Endometrial microvascular endothelial cells (primary cell): ENCODE data around the gene SLCO4A1. TPM values are rescaled to one million over a fixed set of nuclear protein-coding genes. Genes with fewer than 3 reads are reported as not detected.

ENCODE experiments used
- in situ Hi-C: cut with HindIII; loops from 2 replicates; pipeline ENCODE4 v1.10.0; 2017; ENCODE audit warnings: low sequenced_read_pairs, low pct_unique_long_range_greater_than_20kb; ENCODE audit errors: inconsistent ontology term
- total RNA-seq: library from RNA; depleted of rRNA; stranded (reverse); fragments of >200 nt; gene quantifications from one replicate; pipeline ENCODE4 v1.2.3, GENCODE V29; 2015; ENCODE audit errors: inconsistent ontology term

SLCO4A1 gene
- total RNA-seq, 1 donor from 2014 or later, result 5.9 TPM

- in situ Hi-C loops, result no loop called here
These were observed 62.1 kb downstream of the SLCO4A1 start for GRCh38 chr20:62704341-62704948.

GRCh38 chr20:62705627-62706026 is 63.3 kb downstream of the SLCO4A1 start:
- in situ Hi-C loops, result no loop called here

DNA sequence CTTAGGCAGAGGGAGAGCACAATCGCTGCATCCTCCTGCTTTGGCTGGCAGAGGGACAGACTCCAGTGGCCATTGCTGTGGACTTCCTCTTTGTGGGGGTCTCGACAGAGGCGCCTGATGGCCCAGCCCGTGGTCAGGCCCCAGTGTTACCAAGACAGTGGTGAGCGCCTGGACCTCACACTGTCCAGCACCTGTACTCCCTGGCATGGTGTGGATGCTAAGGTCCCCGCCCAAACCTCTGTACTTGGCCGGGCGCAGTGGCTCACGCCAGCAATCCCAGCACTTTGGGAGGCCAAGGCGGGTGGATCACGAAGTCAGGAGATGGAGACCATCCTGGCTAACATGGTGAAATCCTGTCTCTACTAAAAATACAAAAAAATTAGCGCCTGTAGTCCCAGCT is 64.0 kb downstream of the SLCO4A1 start:
- in situ Hi-C loops, result no loop called here

- in situ Hi-C loops, result no loop called here
These were observed 64.6 kb downstream of the SLCO4A1 start for GRCh38 chr20:62706857-62707256.

DNA sequence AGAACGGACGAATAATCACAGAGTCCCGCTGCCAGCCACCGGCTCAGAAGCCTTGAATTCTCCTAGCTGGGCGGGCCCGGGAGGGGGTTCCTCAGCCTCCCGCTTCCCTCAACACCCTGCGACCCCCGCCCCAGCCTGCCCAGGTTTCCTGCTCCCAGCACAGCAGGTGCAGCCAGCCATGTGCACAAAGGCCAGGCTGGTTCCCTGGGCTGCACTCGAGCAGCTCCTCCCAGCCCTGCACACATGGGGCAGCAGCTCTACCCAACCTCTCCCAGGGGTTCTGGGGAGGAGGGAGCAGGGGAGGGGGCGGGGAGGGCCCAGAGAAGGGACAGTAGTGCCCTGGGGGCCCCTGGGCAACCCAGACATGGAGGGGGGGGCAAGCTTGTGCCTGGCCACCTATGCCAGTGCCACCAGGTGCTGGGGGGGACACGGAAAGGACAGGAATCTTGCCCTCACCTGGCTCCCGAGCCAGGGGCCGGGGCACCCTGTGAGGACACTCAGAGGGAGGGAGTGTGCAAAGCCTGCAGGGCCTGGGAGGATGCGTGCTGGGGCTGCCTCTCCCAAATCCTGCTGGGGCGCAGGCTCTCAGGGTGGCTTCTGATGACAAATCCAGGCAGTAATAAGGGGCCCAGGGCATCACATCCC is 65.1 kb downstream of the SLCO4A1 start:
- in situ Hi-C loops, result no loop called here

DNA sequence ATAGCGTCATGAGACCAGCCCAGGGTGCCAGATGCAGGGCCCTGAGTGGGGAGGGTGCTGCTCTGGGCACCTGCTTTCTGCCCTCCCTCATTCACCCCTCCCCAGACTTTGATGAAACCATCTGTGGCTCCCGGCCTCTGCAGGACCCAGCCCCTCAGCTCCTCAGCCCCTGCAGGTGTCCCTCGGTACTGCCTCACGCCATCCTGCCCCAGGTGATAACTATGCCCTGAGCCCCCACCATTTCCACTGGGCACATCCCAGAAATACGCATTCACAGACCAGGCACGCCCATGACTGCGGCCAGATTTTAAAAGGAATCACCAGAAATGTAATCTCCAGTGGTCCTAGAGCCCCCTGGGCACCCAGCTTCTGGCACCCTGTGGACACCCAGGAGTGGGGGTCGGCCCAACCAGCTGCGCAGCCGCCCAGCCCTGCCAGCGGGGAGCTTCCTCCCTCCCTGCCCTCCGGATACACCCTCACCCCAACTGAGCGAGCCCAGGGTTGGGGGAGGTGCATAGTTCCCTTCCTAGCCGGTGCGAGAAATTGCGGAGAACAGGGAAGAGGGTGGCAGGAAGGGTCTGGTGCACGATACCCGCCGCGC is 65.7 kb downstream of the SLCO4A1 start:
- in situ Hi-C loops, result no loop called here

GRCh38 chr20:62708591-62709536 is 66.6 kb downstream of the SLCO4A1 start, which contains the start of gene NTSR1:
Gene NTSR1, plus strand, starts transcription at chr20:62708836. Its CDS starts 372 bp downstream, at chr20:62709208.
- in situ Hi-C loops, result no loop called here

DNA sequence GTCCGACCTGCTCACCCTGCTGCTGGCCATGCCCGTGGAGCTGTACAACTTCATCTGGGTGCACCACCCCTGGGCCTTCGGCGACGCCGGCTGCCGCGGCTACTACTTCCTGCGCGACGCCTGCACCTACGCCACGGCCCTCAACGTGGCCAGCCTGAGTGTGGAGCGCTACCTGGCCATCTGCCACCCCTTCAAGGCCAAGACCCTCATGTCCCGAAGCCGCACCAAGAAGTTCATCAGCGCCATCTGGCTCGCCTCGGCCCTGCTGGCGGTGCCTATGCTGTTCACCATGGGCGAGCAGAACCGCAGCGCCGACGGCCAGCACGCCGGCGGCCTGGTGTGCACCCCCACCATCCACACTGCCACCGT is 67.2 kb downstream of the SLCO4A1 start:
- in situ Hi-C loops, result no loop called here

DNA sequence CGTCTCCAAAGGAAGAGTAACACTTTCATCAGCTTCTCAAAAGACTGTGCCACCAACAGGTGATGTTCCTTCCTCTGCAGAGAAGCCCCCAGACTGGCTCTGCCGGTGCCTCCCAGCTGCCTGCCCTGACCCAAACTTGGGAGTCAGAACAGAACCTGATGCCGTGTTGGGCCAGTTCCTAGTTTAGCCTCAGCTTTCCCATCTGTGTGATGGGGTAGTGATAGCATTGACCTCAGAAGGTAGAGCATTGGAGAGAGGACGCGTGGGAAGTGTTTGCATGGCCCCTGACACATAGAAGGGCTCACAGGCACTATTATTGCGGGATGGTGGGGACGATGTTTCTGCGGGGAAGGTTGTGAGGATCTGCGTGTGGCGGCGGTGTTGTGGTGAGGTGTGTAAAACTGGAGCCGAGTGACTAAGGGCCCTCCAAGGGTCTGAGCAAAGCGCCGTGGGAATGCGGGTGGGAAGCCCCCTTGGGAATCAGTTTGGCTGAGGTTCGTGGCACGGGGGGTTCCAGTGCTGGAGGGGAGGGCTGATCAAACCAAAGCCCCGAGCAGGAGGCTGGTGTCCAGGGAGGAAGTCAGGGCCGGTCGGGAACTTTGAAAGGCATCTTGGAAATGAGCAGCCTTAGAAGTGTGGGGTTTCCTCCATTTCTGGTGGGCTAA is 68.0 kb downstream of the SLCO4A1 start:
- in situ Hi-C loops, result no loop called here

DNA sequence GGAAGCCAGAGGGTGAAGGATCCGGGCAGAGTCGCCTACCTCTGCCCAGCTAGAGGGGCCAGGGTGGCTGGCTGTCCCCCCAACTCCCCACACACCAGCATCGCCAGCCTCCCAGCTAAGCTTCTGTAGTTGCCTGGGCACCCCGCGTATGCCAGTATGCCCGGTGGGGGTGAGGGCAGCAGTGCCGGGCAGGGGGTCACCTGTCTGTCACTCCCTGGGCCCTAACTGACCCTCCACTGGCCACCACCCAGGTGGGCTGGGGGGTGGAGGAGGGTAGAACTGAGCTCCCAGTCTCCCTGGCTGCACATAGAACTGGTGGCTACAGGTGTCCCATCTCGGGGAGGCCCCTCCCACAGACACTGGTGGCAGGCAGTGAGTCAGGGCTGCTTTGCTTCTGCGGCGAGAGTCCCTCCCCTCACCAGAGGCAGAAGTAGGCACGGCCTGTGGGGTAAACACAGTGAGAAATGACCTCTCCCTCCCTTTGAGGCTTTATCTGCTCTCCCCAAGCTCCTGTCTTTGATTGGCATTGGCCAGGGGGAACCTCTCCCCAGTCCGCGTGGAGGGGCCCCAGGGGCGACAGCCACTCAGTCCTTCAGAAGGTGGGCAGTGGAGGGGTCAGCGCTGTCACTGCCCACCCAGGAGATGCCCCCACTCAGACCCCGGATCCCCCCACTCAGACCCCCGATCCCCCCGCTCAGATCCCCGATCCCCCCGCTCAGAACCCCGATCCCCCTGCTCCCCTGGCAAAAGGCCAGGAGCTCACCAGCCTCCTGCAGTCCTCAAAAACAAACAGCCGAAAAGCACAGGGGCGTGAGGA is 68.8 kb downstream of the SLCO4A1 start:
- in situ Hi-C loops, result no loop called here

- in situ Hi-C loops, result no loop called here
These were observed 69.4 kb downstream of the SLCO4A1 start for GRCh38 chr20:62711703-62712101.

DNA sequence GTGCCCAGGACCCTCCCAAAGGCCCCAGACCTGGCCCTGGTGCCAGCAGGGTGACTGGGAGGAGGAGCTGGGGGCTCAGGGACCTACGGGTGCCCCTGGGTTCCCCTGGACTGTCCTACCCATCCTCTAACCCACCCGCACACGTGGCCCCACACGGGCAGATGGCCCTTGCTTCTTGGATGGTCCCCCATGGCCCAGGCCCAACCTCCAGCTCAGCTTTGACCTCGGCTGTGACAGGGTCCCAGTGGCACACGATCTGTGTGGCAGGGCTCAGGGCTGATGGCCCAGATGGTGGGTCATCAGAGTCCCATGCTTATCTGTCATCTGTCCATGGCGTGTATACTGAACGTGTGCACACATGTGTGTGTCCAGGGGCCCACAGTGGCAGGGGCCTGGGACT is 70.3 kb downstream of the SLCO4A1 start:
- in situ Hi-C loops, result no loop called here

DNA sequence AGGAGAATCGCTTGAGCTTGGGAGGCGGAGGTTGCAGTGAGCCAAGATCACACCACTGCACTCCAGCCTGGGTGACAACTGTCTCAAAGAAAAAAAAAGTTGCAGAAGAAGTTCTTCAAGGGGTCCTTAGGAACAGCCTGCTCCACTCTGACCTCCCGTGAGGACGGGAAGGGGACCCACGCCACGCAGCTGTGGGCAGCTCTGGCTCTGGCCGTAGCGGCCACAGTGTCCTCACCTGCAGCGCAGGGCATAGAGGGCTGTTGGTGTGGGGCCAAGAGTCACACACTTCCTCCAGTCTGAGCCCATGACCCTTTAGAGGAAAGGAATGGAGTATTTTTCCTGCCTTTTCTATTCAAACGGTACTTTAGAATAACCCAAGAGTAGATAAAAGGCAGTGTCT is 71.7 kb downstream of the SLCO4A1 start:
- in situ Hi-C loops, result no loop called here

DNA sequence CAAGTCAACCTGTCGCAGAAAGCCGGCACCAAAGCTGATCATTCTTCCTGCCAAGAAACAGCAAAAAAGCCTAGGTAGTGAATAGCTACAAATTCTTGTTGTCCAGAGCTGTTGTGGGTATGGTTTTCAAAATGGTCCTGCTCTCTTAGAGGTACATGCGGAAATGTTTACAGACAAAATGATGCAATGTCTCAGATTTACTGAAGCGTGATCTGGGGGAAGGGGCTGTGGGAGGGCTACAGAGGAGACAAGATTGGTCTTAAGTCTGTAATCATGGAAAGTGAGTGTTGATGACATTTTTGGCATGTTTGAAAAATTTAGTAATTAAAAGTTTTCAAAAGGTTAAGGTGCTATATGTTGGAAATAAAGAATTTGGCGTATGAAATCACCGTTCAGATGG is 72.5 kb downstream of the SLCO4A1 start:
- in situ Hi-C loops, result no loop called here

DNA sequence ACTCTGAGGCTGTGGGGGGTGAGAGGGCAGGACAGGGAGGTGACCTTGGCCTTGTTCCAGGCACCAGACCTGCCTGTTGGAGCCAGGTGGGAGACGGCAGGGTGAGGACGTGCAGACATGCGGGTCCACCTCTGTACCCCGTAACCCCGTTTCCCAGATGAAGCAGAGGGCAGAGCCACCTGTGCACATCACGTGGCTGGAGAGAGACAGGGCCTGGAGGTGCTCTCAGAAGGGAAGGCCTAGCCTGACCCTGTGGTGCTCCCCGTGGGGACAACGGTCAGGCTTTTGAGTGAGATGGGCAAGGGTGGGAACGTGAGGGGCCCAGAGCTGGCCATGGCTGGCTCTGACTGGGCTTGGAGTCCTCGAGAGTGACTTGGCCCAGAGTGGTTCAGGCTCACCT is 72.9 kb downstream of the SLCO4A1 start:
- in situ Hi-C loops, result no loop called here

- in situ Hi-C loops, result no loop called here
These were observed 74.1 kb downstream of the SLCO4A1 start for GRCh38 chr20:62716198-62716940.

DNA sequence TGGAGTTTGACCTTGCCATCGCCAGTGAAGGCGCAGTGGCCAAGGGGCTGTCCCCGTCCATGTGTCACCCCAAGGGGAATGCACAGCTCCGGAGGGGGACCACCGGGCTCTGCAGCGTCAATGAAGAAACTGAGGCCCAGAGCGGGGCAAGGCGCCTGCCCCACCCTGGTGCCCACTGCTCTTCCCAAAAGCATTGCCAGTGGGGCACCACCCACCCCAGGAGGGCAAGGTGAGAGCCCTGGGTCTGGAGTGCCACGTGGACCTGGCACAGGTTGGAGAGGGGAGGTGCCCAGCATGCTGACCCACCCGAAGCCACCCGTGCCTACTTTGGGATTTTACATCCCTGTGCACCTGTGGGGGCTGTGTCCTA is 74.6 kb downstream of the SLCO4A1 start:
- in situ Hi-C loops, result no loop called here

DNA sequence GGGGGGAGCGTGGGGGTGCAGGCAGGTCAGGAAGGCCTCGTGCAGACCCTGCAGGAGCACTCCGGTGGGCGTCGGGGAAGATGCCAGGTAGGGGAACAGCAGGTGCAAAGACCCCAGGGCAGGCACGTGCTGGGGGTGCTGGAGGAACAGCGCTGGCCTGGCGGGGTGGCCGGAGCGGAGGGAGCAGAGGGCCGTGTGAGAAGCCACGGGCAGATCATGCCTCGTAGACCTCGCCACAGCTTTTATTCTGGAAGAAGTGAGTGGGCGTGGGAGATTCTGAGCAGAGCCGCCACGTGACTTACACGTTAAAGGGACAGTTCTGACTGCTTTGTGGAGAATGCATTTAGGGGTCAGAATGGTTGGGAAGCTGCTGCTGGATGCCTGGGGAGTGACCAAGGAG is 75.6 kb downstream of the SLCO4A1 start:
- in situ Hi-C loops, result no loop called here
